ENCODE measurements around the gene RAPGEF5. TPM values are rescaled to one million over a fixed set of nuclear protein-coding genes. Genes with fewer than 3 reads are reported as not detected.

RAPGEF5 gene
- total RNA-seq, 2 experiments from 2014 or later: 1.3 to 1.5 TPM

DNA sequence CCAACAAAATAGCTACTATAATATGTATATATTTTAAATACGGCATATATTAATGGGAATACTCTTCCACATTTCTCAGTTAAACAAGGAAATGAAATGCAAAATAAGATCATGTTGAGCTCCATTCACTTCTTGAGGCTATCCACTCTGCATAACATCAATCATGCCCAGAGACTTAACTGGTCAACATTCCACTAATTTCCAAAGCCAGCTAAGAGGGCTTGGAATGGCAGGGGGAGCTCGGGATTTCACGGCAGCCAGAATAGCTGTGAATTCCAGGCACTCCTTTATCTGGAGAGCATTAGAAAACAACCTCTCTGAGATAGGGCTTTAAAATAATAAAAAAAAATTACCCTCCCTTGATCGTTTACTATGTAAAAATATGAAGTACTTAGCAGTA, 216.4 kb downstream of the RAPGEF5 start:
- no peaks in the 10 kb centered on the region for H3K9me3 Mint-ChIP-seq (ENCODE audit: low read depth)
- ChIA-PET POLR2A (no interaction called here), CTCF (interaction anchor here (0.7 to 2.6 kb wide), 3 partner anchors 10 to 30 kb away, joined by 3 to 10 read pairs (median 7); no protein-coding TSS in a partner anchor)
- H3K4me1 Mint-ChIP-seq: no peaks in the 10 kb centered on the region
- ATAC-seq (no peak), DNase-seq (no peak)
- H3K27ac Mint-ChIP-seq: no peak overlapping the region
- intact Hi-C loops (cut with DNase I, micrococcal nuclease): no loop called here
- no peaks in the 10 kb centered on the region for H3K36me3 Mint-ChIP-seq (ENCODE audit: low read depth)
- H3K27me3 Mint-ChIP-seq: peaks cover 3% of the 10 kb centered on the region
- H3K4me3 Mint-ChIP-seq: no peak overlapping the region

DNA sequence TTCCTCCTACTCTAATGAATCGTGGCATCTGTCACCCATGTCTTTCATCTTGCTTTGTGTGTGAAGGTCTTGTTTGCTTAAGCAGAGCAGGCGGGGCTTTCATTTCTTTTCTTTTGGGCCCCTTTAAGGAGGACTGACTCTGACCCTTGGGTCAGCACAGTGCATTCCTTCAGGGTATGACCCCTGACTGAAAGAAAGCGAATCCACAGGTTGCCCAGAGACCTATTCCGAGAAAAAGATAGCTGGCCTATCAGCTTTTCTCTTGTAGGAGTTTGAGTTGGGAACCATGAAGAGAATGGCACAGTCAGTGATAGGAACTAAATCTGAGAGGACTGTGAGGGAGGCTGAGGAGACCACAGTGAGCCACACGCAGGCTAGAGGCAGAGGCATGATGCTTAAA, 218.1 kb downstream of the RAPGEF5 start:
- Mint-ChIP-seq H3K36me3 (ENCODE audit: low read depth) (no peaks in the 10 kb centered on the region), H3K4me3 (no peak overlapping the region), H3K9me3 (ENCODE audit: low read depth) (no peaks in the 10 kb centered on the region), H3K27ac (no peak overlapping the region), H3K27me3 (peaks cover 3% of the 10 kb centered on the region), H3K4me1 (no peaks in the 10 kb centered on the region)
- DNase-seq (no peak), ATAC-seq (no peak)
- ChIA-PET POLR2A (no interaction called here), CTCF (interaction anchor here (1.2 to 1.4 kb wide), 2 partner anchors 10 to 29 kb away, joined by 3 to 7 read pairs; no protein-coding TSS in a partner anchor)
- intact Hi-C loops (cut with DNase I, micrococcal nuclease): no loop called here

DNA sequence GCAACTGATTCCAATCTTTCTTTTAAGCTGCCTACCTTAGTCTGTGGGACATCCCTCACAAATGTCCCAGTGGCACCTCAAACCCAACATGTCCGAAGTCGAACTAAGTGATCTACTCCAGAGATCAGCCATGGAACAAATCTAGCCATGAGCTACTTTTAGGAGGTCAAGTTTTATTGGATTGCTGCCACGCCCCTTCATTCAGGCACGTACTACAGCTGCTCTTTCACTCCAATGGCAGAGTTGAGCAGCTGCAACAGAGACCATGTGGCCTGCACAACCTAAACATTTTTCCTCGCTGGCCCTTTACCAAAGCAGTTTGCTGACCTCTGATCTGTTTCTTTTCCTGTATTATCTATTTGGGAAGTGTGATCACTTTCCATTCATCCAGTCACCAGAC, 218.8 kb downstream of the RAPGEF5 start:
- H3K9me3 Mint-ChIP-seq (ENCODE audit: low read depth): no peaks in the 10 kb centered on the region
- ChIA-PET CTCF (interaction anchor here (1.2 kb wide), 1 partner anchor 11 kb away, joined by 3 read pairs; no protein-coding TSS in a partner anchor), POLR2A (no interaction called here)
- no peaks in the 10 kb centered on the region for H3K4me1 Mint-ChIP-seq
- no peaks in the 10 kb centered on the region for H3K36me3 Mint-ChIP-seq (ENCODE audit: low read depth)
- H3K27me3 Mint-ChIP-seq: peaks cover 6% of the 10 kb centered on the region
- no peak for ATAC-seq
- H3K4me3 Mint-ChIP-seq: no peak overlapping the region
- DNase-seq: no peak
- no peak overlapping the region for H3K27ac Mint-ChIP-seq
- intact Hi-C loops (cut with DNase I, micrococcal nuclease): no loop called here

DNA sequence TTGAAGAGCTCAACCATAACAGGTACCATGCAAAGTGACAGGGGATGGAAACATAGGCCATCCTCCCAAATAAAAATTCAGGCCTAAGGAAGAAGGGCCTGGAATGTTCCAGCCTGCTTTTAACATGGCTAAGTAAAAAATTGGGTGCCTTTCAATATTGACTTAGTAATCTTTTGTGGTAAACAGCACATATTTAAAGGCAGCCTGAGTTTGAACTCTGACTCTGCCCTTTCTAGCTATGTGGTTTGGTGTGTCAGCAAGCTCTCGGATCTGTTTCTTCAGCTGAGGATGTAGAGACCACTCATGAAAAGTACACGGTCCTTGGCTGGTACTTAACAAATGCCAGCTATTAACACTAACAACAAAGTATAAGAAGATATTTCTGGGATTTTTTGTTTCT, 219.5 kb downstream of the RAPGEF5 start:
- ChIA-PET POLR2A (no interaction called here), CTCF (interaction anchor here (0.8 kb wide), 2 partner anchors 28 to 35 kb away, joined by 3 to 4 read pairs; no protein-coding TSS in a partner anchor)
- Mint-ChIP-seq H3K27ac (no peak overlapping the region), H3K36me3 (ENCODE audit: low read depth) (no peaks in the 10 kb centered on the region), H3K4me3 (no peak overlapping the region), H3K9me3 (ENCODE audit: low read depth) (no peaks in the 10 kb centered on the region), H3K4me1 (no peaks in the 10 kb centered on the region), H3K27me3 (peaks cover 6% of the 10 kb centered on the region)
- DNase-seq: no peak
- no peak for ATAC-seq
- intact Hi-C loops (cut with DNase I, micrococcal nuclease): no loop called here

DNA sequence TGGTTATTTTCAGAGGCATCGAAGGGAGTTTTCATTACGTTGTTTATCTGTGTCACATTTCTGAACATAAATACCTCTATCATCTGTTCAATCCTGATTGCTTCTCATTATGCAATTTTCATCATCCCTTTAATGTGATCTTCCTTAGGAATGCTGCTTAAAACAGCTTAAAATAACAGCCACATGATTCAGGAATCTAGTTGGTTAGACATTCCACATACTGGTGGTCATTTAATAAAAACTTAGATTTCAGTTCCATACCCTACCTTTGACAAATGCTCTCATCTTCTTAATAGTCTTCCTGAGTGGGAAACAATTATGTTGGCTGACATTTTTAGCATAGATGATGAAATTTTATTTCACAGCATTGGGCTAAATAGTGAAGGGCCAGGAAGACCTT, 219.9 kb downstream of the RAPGEF5 start:
- POLR2A ChIA-PET: no interaction called here

DNA sequence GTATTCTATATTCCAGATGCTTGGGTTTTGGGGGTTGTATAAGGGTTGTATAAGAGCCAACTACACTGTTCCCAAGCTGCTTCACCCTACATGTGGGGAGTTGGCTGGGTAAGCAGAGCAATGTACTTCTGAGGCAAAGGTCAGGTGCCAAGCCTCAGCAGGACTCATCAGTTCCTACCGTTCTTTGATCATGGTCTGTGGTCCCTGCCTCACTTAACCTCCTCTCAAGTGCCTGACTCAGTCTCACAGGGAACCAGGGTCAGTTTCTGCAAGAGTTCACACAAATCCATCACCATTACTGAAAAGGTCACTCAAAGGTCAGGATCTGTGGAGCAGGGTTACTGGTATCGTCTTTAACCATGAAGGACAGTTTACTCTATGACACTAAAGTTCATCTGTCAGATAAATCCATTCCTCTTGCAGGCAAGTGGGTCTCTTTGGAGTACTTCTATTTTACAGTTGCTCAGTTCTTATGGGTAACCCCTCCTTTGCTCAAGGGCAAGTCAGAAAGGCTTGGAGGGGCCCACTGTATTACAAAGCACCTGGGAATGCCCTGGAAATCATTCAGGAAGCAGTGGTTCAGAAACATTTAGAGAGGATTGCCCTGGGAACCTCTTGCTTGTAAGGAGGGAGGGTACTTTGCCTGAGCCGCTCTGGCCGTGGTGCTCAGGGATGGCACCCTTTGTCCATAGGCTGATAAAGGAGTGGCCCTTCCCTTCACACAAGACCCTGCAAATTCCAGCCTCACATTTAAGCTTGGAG, 227.0 kb downstream of the RAPGEF5 start:
- no peaks in the 10 kb centered on the region for H3K36me3 Mint-ChIP-seq (ENCODE audit: low read depth)
- ATAC-seq (no peak), DNase-seq (no peak)
- H3K27me3 Mint-ChIP-seq: peaks cover 11% of the 10 kb centered on the region
- no peak overlapping the region for H3K4me3 Mint-ChIP-seq
- no peaks in the 10 kb centered on the region for H3K4me1 Mint-ChIP-seq
- no peak overlapping the region for H3K27ac Mint-ChIP-seq
- POLR2A ChIA-PET: no interaction called here
- H3K9me3 Mint-ChIP-seq (ENCODE audit: low read depth): no peaks in the 10 kb centered on the region
- CTCF ChIA-PET: interaction anchor here (0.6 to 0.8 kb wide), 2 partner anchors 10 to 597 kb away, joined by 3 read pairs; partner anchors contain the start of gene IL6
- intact Hi-C loops (cut with DNase I, micrococcal nuclease): no loop called here

More for the DNA sequence above, 219.9 kb downstream of the RAPGEF5 start:
- H3K27me3 Mint-ChIP-seq: peaks cover 6% of the 10 kb centered on the region
- DNase-seq: no peak
- no peak for ATAC-seq
- H3K4me1 Mint-ChIP-seq: no peaks in the 10 kb centered on the region
- CTCF ChIA-PET: interaction anchor here (0.8 kb wide), 2 partner anchors 27 to 35 kb away, joined by 3 to 4 read pairs; no protein-coding TSS in a partner anchor
- no peaks in the 10 kb centered on the region for H3K36me3 Mint-ChIP-seq (ENCODE audit: low read depth)
- no peak overlapping the region for H3K4me3 Mint-ChIP-seq
- no peaks in the 10 kb centered on the region for H3K9me3 Mint-ChIP-seq (ENCODE audit: low read depth)
- no peak overlapping the region for H3K27ac Mint-ChIP-seq
- intact Hi-C loops (cut with DNase I, micrococcal nuclease): no loop called here

DNA sequence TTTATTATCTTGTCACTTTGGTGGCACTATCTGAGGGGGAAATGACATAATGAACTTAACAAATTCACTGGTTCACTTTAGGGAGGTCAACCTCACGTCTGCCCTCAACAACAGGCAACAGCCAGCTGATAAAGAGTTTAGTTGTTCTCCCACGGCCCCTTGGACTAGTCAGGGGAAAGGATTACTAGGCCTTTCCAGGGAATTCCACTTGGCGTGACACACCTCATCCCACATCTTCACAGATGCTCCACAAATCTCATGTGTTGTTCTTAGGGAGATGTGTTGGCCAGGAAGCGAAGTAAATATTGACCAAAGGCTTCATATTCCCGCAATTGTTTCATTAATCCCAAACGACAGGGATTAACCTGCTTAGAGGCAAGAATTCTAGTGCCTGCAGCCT, 227.8 kb downstream of the RAPGEF5 start:
- no peaks in the 10 kb centered on the region for H3K9me3 Mint-ChIP-seq (ENCODE audit: low read depth)
- H3K27ac Mint-ChIP-seq: no peak overlapping the region
- intact Hi-C loops (cut with DNase I, micrococcal nuclease): no loop called here

DNA sequence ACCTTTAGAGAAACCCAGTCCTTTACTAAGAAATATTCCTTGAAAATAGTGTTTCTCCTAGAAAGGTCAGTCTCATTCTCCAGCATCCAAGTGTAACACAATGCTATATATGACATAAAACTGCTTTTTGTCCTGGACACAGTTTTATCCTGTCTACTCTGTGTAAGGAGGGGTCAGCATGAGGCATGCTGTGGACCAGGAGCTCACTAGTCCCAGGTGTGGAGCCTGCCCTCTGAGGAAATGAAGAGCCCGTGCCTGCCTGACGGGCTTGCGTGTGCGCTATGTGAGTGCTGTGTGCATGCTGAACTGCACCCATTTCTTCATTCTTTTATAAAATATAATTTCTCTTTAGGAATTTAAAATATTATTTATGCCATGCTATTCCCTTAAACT, 228.4 kb downstream of the RAPGEF5 start:
- CTCF ChIA-PET: interaction anchor here (0.7 kb wide), 1 partner anchor 57 kb away, joined by 3 read pairs; no protein-coding TSS in a partner anchor

More for the DNA sequence above, 227.8 kb downstream of the RAPGEF5 start:
- ChIA-PET CTCF (interaction anchor here (0.6 kb wide), 1 partner anchor 598 kb away, joined by 3 read pairs; the partner anchor contains the start of gene IL6), POLR2A (no interaction called here)
- ATAC-seq (no peak), DNase-seq (no peak)
- Mint-ChIP-seq H3K27me3 (peaks cover 12% of the 10 kb centered on the region), H3K36me3 (ENCODE audit: low read depth) (no peaks in the 10 kb centered on the region), H3K4me1 (no peaks in the 10 kb centered on the region), H3K4me3 (no peak overlapping the region)

DNA sequence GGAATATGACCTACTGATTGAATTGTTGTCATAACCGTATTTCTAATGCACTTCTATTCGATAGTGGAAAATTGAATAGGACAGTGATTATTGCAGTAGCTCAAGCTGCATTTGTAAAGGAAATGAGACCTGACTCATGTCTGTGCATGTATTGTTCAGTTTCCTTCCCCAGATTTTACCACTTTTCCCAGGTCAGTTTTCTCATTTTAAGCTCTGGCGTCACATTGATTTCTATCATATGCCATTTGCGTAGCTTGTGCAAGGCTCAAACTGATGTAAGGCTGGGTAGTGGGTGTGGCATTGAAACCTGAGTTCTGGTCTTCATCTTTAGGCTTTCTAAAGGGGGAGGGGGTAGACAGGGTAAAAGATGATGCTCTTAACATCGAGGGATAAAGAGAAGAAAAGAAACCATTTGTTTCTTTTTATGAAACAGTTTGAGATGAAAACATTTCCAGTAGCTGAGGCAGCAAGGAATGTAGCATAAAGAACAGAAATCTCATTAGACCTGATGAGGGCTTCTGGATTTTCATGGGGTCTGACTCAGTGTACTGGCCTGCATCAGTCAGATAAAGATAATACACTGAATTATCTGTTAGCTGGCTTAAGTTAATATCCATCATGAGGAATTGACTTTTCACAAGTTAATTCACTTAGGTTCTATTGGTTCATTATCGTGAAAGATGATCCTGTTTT, 229.0 kb downstream of the RAPGEF5 start:
- Mint-ChIP-seq H3K4me1 (no peaks in the 10 kb centered on the region), H3K36me3 (ENCODE audit: low read depth) (no peaks in the 10 kb centered on the region), H3K27ac (no peak overlapping the region), H3K27me3 (peaks cover 9% of the 10 kb centered on the region), H3K4me3 (no peak overlapping the region), H3K9me3 (ENCODE audit: low read depth) (no peaks in the 10 kb centered on the region)
- no peak for DNase-seq
- intact Hi-C loops (cut with DNase I, micrococcal nuclease): no loop called here
- CTCF ChIA-PET: interaction anchor here (0.7 kb wide), 1 partner anchor 58 kb away, joined by 3 read pairs; no protein-coding TSS in a partner anchor
- POLR2A ChIA-PET: no interaction called here
- ATAC-seq: no peak

More for the DNA sequence above, 228.4 kb downstream of the RAPGEF5 start:
- POLR2A ChIA-PET: no interaction called here
- DNase-seq (no peak), ATAC-seq (no peak)
- Mint-ChIP-seq H3K27me3 (peaks cover 11% of the 10 kb centered on the region), H3K27ac (no peak overlapping the region), H3K4me1 (no peaks in the 10 kb centered on the region), H3K9me3 (ENCODE audit: low read depth) (no peaks in the 10 kb centered on the region), H3K4me3 (no peak overlapping the region), H3K36me3 (ENCODE audit: low read depth) (no peaks in the 10 kb centered on the region)
- intact Hi-C loops (cut with DNase I, micrococcal nuclease): no loop called here

DNA sequence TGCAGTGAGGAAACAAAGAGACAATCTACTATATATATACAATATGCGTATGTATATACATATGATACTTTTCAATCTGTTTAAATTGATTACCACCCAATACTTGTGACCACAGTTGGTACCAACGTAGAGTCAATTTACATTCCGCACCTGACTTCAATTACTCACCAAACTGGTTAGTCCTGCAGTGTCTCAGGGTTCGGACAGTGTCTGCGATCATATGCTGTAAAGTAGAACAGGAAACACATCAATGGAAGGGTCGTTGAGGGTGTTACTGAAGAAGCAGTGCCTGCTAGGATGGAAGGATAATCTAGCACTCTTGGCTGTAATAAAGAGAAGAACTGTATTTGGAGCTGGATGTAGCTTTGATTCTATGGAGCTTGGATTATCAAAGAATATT, 231.5 kb downstream of the RAPGEF5 start:
- DNase-seq (no peak), ATAC-seq (no peak)
- intact Hi-C loops (cut with DNase I, micrococcal nuclease): no loop called here
- H3K9me3 Mint-ChIP-seq (ENCODE audit: low read depth): no peaks in the 10 kb centered on the region
- H3K4me1 Mint-ChIP-seq: peaks cover 8% of the 10 kb centered on the region
- CTCF ChIA-PET: no interaction called here
- no peaks in the 10 kb centered on the region for H3K36me3 Mint-ChIP-seq (ENCODE audit: low read depth)
- H3K4me3 Mint-ChIP-seq: no peak overlapping the region
- peaks cover 9% of the 10 kb centered on the region for H3K27me3 Mint-ChIP-seq
- POLR2A ChIA-PET: no interaction called here
- H3K27ac Mint-ChIP-seq: no peak overlapping the region

DNA sequence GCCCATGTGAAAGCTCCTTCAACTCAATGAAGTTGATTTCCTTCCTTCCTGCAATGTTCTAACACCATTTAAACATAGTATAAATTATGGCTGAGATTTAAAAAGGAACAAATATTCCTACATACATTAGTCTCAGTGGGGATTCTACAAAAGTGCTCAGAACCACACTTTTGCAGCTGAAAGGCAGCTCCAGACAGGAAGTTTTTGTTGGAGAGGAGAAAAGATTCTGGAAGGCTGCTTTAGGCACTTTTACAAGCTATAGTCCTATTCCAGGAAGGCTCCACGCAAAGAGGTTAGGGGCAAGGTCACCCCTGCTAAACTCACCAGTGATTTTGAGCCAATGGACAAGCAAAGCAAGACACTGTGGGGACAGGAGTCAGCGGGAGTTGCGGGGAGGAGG, 232.0 kb downstream of the RAPGEF5 start:
- no peaks in the 10 kb centered on the region for H3K9me3 Mint-ChIP-seq (ENCODE audit: low read depth)
- CTCF ChIA-PET: interaction anchor here (1.2 kb wide), 1 partner anchor 15 kb away, joined by 3 read pairs; no protein-coding TSS in a partner anchor
- intact Hi-C loops (cut with DNase I, micrococcal nuclease): no loop called here
- no peak overlapping the region for H3K4me3 Mint-ChIP-seq
- no peak overlapping the region for H3K27ac Mint-ChIP-seq
- no peaks in the 10 kb centered on the region for H3K36me3 Mint-ChIP-seq (ENCODE audit: low read depth)
- H3K27me3 Mint-ChIP-seq: peaks cover 9% of the 10 kb centered on the region
- DNase-seq (no peak), ATAC-seq (no peak)
- H3K4me1 Mint-ChIP-seq: peaks cover 8% of the 10 kb centered on the region
- POLR2A ChIA-PET: no interaction called here

All from activated CD4-positive, alpha-beta T cell treated with anti-CD3 and anti-CD28 coated beads for 36 hours (primary cell).